ENCODE measurements around the gene PNPLA7. TPM values are rescaled to one million over a fixed set of nuclear protein-coding genes. Genes with fewer than 3 reads are reported as not detected.

Gene PNPLA7
- total and polyA plus RNA-seq, 2 of the 8 experiments (the other 6 are each of a cell fraction or from before 2014, with no cell fraction given), result 0.35 to 0.47 TPM

- TF ChIP-seq CHD7 (IDR thresholded peaks at IDR 0.05; ENCODE audit: insufficient replicate concordance, low read length) (no peak), RAD21 (IDR thresholded peaks at IDR 0.05 in 1 of 2, conservative IDR thresholded peaks at IDR 0.05 in 1 of 2; ENCODE audit: low read depth in 2 of 2, low read length in 2 of 2) (no peak), E2F6 (IDR thresholded peaks at IDR 0.05) (no peak), SIRT6 (IDR thresholded peaks at IDR 0.05; ENCODE audit: low read length) (no peak), RNF2 (IDR thresholded peaks at IDR 0.05; ENCODE audit: borderline replicate concordance, low read depth, low read length, missing control alignments, poor library complexity, severe bottlenecking) (no peak), PHF8 (conservative IDR thresholded peaks at IDR 0.05; ENCODE audit: low read depth, low read length) (no peak), CHD1 (IDR thresholded peaks at IDR 0.05; ENCODE audit: low read depth, low read length) (no peak), SRF (IDR thresholded peaks at IDR 0.05; ENCODE audit: low read depth, low read length) (no peak), CEBPB (IDR thresholded peaks at IDR 0.05; ENCODE audit: low read depth, low read length) (no peak), TAF1 (IDR thresholded peaks at IDR 0.05; ENCODE audit: low read depth, low read length) (no peak), JUND (IDR thresholded peaks at IDR 0.05; ENCODE audit: low read length) (no peak)
Observed at GRCh38 chr9:137499416-137499815, 50.8 kb downstream of the PNPLA7 start (continued).

Data from H1 (cell line).